Activated CD4-positive, alpha-beta T cell treated with anti-CD3 and anti-CD28 coated beads, Interleukin-2, Interleukin-4, amounts not matched to agents 100 ng/mL and 50 ng/mL, durations not matched to agents 16 hours and 8 hours (primary cell): ENCODE measurements around the gene HDGF.

ENCODE experiments used
- DNase-seq: peaks from one replicate; pipeline ENCODE4 v3.0.0-alpha.2; 2020; ENCODE audit warnings: low spot score

Gene HDGF

GRCh38 chr1:156746728-156747631 lies 4.5 kb downstream of the HDGF start:
- peak; percentile 53 for DNase-seq

GRCh38 chr1:156746406-156746727 lies 5.1 kb downstream of the HDGF start:
- no peak for DNase-seq

DNA sequence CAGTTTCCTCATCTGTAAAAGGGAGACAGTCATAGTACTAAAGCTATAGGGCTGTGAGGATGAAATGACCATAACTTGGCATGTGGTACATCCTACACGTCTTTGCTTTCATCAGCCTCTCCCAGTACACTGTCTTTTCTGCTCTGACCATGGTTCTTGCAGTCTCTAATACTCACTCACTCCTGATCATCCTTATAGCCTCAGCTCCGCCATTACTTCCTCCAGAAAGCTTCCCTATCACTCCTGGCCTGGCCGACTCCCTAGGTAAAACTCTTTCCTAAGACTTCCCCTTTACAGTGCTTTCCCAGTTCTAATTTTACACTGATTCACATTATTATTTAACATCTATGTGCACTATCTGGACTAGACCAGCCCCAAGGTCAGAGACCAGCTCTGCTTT lies 5.6 kb downstream of the HDGF start:
- DNase-seq, result no peak

DNA sequence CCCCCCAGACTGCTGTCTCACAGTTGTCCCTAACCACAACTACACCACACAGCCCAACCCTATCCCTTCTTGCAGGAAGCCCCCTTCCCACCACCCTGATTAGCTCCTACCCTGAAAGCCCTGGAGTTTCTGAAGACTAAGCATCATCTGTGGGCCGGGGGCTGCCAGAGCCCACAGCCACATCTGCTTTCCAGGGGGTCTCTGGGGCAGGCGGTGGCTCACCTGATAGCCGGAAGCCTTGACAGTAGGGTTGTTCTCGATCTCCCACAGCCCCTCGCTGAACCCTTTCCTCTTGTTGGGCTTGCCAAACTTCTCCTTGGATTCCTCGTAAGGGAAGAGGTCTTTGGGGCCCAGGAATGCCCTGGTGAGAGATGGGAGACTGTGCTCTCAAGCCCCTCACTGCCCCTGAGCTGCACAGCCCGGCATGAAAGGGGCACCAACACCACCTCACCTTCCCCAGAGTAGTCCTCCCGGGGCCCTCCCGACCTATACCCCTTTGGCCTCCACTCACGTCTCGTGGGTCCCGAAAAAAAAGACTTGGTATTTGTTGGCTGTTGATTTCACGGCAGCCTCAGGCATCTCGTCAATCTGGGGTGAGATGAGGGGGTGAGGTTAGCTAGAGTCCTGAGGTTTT lies 6.6 kb downstream of the HDGF start:
- no peak for DNase-seq

DNA sequence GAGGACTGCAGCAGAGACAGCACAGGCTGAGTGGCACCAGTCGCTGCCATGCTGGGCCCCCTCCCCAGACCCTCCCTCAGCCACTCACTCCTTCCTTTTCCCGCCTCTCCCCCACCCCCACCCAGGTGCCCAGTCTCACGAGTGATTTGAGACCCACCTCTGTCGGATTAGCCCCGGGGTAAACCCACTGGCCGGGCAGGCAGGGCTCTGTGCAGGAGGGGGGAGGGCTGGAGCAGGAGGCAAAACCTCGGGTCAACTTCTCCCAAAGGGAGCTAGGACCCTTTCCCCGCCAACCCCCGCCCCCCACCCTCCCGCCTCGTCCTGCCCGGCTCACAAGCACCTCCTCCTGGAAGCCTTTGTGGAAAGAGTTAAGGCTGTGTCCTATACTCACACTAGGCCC lies 7.1 kb downstream of the HDGF start:
- DNase-seq, result no peak

DNA sequence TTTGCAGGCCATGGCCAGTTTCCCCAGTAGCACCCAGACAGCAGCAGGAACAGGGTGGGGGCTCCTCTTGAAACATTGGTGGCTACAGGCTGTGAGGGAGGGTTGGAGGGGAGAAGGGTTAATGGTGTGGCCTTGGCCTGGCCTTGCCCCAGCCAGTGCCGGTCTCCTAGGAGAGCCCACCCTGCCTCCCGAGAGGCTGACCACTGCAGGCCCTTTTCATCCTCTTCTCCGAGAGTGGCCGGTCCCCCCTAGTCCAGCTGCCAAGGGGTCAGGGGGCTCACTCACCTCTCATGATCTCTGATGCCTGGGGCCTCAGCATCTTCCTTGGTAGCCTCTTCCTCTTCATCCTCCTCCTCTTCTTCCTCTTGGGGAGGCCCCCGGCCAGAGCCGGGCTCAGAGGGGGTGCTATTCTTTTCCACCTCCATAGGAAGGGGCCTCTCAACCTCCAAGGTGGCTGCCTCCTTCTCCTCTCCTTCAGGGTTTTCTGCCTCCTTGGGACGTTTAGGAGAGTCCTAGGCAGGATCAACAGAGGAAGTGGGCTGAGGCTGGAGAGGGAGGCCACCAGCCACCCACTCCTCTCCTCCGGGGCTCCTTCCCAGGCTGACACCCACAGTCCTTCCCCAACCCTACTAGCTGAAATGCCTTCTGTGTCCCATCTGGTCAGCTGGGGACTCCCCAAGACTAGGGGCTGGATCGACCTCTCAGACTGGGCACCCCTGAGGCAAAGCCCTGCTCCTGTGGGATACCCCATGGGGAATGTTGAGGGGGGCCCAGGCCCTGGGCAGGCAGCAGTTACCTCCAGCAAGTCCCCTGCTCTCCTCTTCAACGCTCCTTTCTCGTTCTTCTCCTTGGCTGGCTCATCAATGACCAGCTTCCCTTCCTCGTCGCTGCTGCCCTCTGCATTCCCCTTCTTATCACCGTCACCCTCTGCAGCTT lies 7.8 kb downstream of the HDGF start:
- DNase-seq, result no peak

GRCh38 chr1:156742801-156743200 lies 8.7 kb downstream of the HDGF start:
- DNase-seq, result no peak

GRCh38 chr1:156742017-156742416 lies 9.5 kb downstream of the HDGF start:
- no peak for DNase-seq

GRCh38 chr1:156741481-156741983 lies 9.9 kb downstream of the HDGF start:
- DNase-seq, result peak; percentile 33

DNA sequence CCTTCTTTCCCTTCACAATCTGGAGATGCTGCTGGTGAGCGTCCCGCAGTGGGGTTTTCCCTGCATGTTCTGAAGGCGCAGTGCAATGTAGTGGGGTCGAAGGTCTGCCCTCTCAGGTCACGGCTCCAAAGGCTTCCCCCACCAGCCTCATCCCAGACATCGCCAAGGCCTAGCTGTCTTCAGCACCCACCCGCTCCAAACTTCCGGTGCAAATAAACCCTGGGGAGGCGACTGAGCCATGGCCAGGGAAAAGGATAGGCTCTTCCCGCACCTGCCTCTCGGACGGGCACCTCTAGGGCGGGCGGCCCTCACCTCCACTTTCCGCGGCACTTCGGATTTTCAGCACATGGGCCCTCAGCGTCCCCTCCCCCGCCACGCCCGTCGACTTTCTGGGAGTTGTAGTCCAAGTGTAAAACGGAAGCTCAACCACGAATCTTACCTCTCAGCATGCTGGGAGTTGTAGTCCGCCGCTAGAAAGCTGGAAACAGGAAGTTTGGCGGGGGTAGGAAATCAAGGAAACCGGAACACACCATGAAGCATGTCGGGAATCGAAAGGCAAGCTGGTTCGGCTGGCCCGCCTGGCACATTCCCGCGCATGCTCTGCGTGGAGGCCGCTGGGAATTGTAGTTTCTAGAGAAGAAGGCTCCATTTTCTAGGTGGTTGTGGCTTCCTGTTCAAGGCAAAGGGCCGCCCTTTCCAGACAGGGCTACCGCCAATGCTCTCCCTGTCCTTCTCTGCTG lies 10.6 kb downstream of the HDGF start, which contains the start of gene MRPL24:
Gene MRPL24, minus strand, starts transcription at position 348 of the 740 bp plus-strand sequence. CDS start 2,384 bp downstream, outside the sequence.
- DNase-seq, result peak; percentile 100

DNA sequence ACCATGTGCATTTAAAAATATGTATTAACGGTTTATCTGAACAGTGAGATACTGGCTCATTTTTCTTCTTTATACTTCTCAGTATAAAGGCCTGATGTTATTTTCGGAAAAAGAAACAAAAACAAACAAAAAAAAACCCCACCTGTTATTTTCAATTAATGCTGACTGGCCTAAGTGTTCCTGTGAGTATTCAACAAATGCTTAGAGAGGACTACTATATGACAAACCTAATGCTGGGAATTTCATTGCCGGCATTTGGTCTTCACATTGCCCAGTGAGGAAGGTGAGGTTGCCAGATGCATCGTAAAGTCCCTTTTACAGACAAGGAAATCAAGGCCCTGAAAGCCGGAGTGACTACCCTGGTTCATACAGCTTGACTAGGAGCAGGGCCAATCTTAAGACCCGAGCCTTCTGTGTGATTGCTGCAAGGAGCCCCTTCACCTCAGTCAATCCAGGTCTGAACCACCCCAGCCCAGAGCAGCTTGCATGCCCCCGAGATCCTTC lies 11.2 kb downstream of the HDGF start:
- no peak for DNase-seq

DNA sequence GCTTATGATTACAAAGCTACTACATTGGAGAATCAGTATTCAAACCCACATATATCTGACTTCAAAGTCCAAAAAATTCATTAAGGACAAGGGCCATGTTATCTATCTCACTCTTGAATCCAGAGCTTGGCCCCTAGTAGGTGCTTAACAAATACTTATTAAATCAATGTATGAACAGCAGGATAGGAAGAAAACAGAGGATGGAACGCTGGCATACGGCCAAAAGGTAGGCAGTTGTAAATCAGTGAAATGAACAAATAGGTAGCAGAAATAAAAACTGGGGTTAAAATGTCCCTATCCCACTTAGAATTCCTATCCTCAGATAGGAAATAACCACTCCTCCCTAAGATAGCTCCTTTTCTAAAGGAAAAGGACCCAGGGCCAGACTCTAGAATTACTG lies 12.6 kb downstream of the HDGF start:
- DNase-seq, result no peak

- DNase-seq, result no peak
These were observed 13.1 kb downstream of the HDGF start for GRCh38 chr1:156738407-156738806.

GRCh38 chr1:156733989-156734584 lies 17.4 kb downstream of the HDGF start:
- no peak for DNase-seq

DNA sequence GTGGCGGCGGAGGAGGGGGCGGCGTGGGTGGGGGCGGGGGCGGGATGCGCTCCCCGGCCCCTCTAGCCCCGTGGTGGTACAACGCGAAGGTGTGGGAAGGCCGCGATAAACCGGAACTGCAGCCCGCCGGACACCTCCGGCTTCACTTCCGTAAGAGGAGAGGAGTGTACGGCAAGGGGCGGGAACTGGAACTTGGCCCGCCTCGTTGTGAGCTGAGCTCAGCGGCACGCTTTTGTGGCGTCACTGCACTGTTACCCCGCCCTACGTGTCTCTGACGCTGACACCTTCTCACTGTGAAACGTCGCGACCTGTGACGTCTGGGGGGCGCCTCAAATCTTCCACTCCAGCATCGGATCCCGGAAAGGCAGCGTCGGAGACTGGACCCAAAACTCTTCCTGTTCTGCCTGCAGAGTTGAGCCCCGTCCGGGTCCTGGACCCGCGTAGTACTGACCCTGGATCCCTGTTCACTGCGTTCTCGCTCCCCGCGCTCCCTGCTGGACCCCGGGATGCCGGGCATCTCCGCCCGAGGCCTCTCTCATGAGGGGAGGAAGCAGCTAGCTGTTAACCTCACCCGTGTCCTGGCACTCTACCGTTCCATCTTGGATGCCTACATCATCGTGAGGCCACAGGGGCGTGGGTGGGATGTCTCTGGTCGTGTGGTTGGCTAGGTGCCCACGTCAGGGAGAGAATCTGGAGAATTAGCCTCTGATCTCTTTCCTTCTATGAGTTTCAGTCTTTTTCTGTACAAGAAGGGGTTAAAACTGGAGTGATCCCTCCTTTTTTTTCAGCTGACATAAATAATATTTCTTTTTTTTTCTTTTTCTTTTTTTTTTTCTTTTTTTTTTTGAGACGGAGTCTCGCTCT lies 22.6 kb downstream of the HDGF start, which contains the start of gene ISG20L2:
Gene ISG20L2, minus strand, starts transcription at position 168 of the 864 bp plus-strand sequence. CDS start 1,114 bp downstream, outside the sequence.
- peak; percentile 98 for DNase-seq

- peak; percentile 85 for DNase-seq
These were observed 23.4 kb downstream of the HDGF start, which contains the start of gene METTL25B for GRCh38 chr1:156727926-156728598. TSS of gene METTL25B (plus strand) at chr1:156728469. CDS start at chr1:156729105, 636 bp downstream.

GRCh38 chr1:156727492-156727891 lies 24.0 kb downstream of the HDGF start:
- DNase-seq, result no peak

DNA sequence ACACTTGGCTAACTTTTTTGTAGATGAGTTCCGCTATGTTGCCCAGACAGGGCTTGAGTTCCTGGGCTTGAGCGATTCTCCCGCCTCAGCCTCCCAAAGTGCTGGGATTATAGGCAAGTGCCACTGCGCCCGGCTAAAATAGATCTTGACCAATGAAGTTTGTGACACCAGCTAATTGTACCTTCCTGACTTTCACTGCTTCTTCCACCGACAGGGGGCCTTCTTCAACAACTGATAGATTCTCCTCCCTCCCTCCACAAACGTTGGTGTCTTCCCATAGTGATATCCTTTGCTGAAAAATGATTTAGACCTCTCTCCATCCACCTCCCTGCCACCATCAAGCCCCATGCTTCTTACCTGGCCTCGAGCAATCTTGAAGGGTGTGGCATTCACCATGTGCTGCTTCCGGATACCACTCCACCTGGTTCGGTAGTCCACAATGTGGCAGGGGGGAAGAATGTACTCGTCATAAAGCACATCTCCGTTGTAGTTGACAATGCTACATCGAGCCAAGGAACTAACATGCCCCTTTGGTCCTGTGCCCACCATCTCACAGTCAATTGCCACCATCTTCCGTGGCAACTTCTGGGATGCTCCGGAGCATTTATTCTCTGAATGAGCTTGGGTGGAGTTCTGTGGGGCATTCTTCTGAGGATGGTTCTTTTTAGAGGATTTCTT lies 24.8 kb downstream of the HDGF start:
- peak; percentile 66 for DNase-seq
